MM.1S (cell line): ENCODE results near the gene CMPK2.

ENCODE experiments used
- DNase-seq: peaks from one replicate; pipeline ENCODE4 v3.0.0-alpha.2; 2015
- H2AFZ ChIP-seq: fragments of 300-600 bp; sonication (generic); 2 replicates; pipeline ENCODE4 v1.6.0; 2016; ENCODE audit warnings: antibody characterized with exemption, low read length
- H3F3A ChIP-seq: fragments of 300-600 bp; sonication (generic); 2 replicates; pipeline ENCODE4 v1.6.1; 2016; ENCODE audit warnings: mild to moderate bottlenecking, antibody characterized with exemption, low read length, moderate library complexity, mixed read lengths; ENCODE audit not compliant: insufficient read depth
- H3K27ac ChIP-seq: fragments of 300-600 bp; sonication (generic); 2 replicates; pipeline ENCODE4 v1.5.1; 2016; ENCODE audit warnings: mild to moderate bottlenecking, low read length
- H3K27me3 ChIP-seq: fragments of 300-600 bp; sonication (generic); replicated peaks from 2 replicates; pipeline ENCODE4 v1.6.0; 2016; ENCODE audit warnings: low read length; ENCODE audit not compliant: insufficient read depth
- H3K36me3 ChIP-seq: fragments of 300-600 bp; sonication (generic); replicated peaks from 2 replicates; pipeline ENCODE4 v1.6.1; 2016; ENCODE audit warnings: mild to moderate bottlenecking, low read length, mixed read lengths; ENCODE audit not compliant: insufficient read depth
- H3K4me1 ChIP-seq: fragments of 300-600 bp; sonication (generic); 2 replicates; pipeline ENCODE4 v1.6.1; 2016; ENCODE audit warnings: low read length, mixed read lengths
- H3K4me2 ChIP-seq: fragments of 300-600 bp; sonication (generic); 2 replicates; pipeline ENCODE4 v1.6.0; 2016; ENCODE audit warnings: low read depth, low read length
- H3K4me3 ChIP-seq: fragments of 300-600 bp; sonication (generic); 2 replicates; pipeline ENCODE4 v1.5.1; 2016; ENCODE audit warnings: low read length, mixed read lengths
- H3K79me2 ChIP-seq: fragments of 300-600 bp; sonication (generic); 2 replicates; pipeline ENCODE4 v1.6.1; 2016; ENCODE audit warnings: mixed run types, low read length, mixed read lengths
- H3K9ac ChIP-seq: fragments of 300-600 bp; sonication (generic); 2 replicates; pipeline ENCODE4 v1.6.1; 2016; ENCODE audit warnings: low read length, mixed read lengths
- H3K9me2 ChIP-seq: fragments of 300-600 bp; sonication (generic); replicated peaks from 2 replicates; pipeline ENCODE4 v1.6.1; 2016; ENCODE audit warnings: mild to moderate bottlenecking, low read length, mixed read lengths; ENCODE audit not compliant: insufficient read depth
- H3K9me3 ChIP-seq: fragments of 300-600 bp; sonication (generic); replicated peaks from 2 replicates; pipeline ENCODE4 v1.6.1; 2016; ENCODE audit warnings: mild to moderate bottlenecking, low read length, mixed read lengths; ENCODE audit not compliant: insufficient read depth
- H4K20me1 ChIP-seq: fragments of 300-600 bp; sonication (generic); 2 replicates; pipeline ENCODE4 v1.6.1; 2016; ENCODE audit warnings: mild to moderate bottlenecking, low read length, moderate library complexity, mixed read lengths; ENCODE audit not compliant: insufficient read depth
- CTCF ChIP-seq: fragments of 300-600 bp; sonication (generic); IDR thresholded peaks from 2 replicates; pipeline ENCODE4 v1.5.1; 2016; ENCODE audit warnings: antibody characterized with exemption, low read length, mixed read lengths
- EZH2 ChIP-seq: fragments of 300-600 bp; sonication (generic); optimal IDR thresholded peaks from 2 replicates; pipeline ENCODE3; 2017; ENCODE audit warnings: low read depth, mild to moderate bottlenecking, antibody characterized with exemption, low read length, mixed read lengths
- EZH2phosphoT487 ChIP-seq: fragments of 300-600 bp; sonication (generic); IDR thresholded peaks from 2 replicates; pipeline ENCODE4 v1.6.1; 2018; ENCODE audit warnings: antibody characterized with exemption, low read length

CMPK2 gene

GRCh38 chr2:6828299-6828584, 37.5 kb downstream of the CMPK2 start:
- H3K9me3 ChIP-seq: no peaks in the 10 kb centered on the region
- no peaks in the 10 kb centered on the region for H3K36me3 ChIP-seq
- no peaks in the 10 kb centered on the region for H4K20me1 ChIP-seq
- no peaks in the 10 kb centered on the region for H3F3A ChIP-seq
- H3K9ac ChIP-seq: no peak overlapping the region
- peak; percentile 29 for DNase-seq
- H3K27me3 ChIP-seq: no peaks in the 10 kb centered on the region
- no peaks in the 10 kb centered on the region for H3K9me2 ChIP-seq
- no peak overlapping the region for H2AFZ ChIP-seq
- no peaks in the 10 kb centered on the region for H3K79me2 ChIP-seq
- no peak overlapping the region for H3K4me3 ChIP-seq
- TF ChIP-seq CTCF (peak; percentile 46), EZH2 (no peak)
- no peak overlapping the region for H3K4me2 ChIP-seq
- H3K27ac ChIP-seq: no peak overlapping the region
- H3K4me1 ChIP-seq: no peaks in the 10 kb centered on the region

- no peak overlapping the region for H3K27ac ChIP-seq
- no peak overlapping the region for H3K4me2 ChIP-seq
- H3K4me1 ChIP-seq: no peaks in the 10 kb centered on the region
- H3K9me2 ChIP-seq: no peaks in the 10 kb centered on the region
- no peaks in the 10 kb centered on the region for H3K36me3 ChIP-seq
- H3K9ac ChIP-seq: no peak overlapping the region
- DNase-seq: no peak
- no peaks in the 10 kb centered on the region for H3K9me3 ChIP-seq
- H4K20me1 ChIP-seq: no peaks in the 10 kb centered on the region
- H3K27me3 ChIP-seq: no peaks in the 10 kb centered on the region
- no peaks in the 10 kb centered on the region for H3K79me2 ChIP-seq
- H2AFZ ChIP-seq: no peak overlapping the region
- H3K4me3 ChIP-seq: no peak overlapping the region
- no peaks in the 10 kb centered on the region for H3F3A ChIP-seq
- TF ChIP-seq CTCF (no peak), EZH2 (no peak), EZH2phosphoT487 (no peak)
These were observed 38.0 kb downstream of the CMPK2 start for GRCh38 chr2:6827566-6828298.

- no peak overlapping the region for H3K9ac ChIP-seq
- H3K4me2 ChIP-seq: no peak overlapping the region
- no peak overlapping the region for H2AFZ ChIP-seq
These were observed 39.4 kb downstream of the CMPK2 start for GRCh38 chr2:6826081-6826913.

More at GRCh38 chr2:6826081-6826913, 39.4 kb downstream of the CMPK2 start:
- Histone ChIP-seq H3F3A (no peaks in the 10 kb centered on the region), H3K36me3 (no peaks in the 10 kb centered on the region), H3K27me3 (no peaks in the 10 kb centered on the region), H4K20me1 (no peaks in the 10 kb centered on the region), H3K79me2 (no peaks in the 10 kb centered on the region), H3K4me1 (no peaks in the 10 kb centered on the region), H3K4me3 (no peak overlapping the region), H3K9me3 (no peaks in the 10 kb centered on the region), H3K9me2 (no peaks in the 10 kb centered on the region), H3K27ac (no peak overlapping the region)
- TF ChIP-seq EZH2phosphoT487 (no peak), CTCF (peak; percentile 82)
- DNase-seq: peak; percentile 45
